Motor neuron (in vitro differentiated cells): ENCODE measurements around the gene ABLIM2. TPM values are rescaled to one million over a fixed set of nuclear protein-coding genes. Genes with fewer than 3 reads are reported as not detected.

Source experiments
- ATAC-seq, 8 experiments: fragments of 200-7000 bp; cut with Tn5 transposase; replicated peaks in 6 of 8; 2 replicates each; pipeline ENCODE4 v1.8.0; 2021; ENCODE audit warnings: mild to moderate bottlenecking in 8 of 8, moderate library complexity in 8 of 8
- H3K27ac ChIP-seq, 2 donors: fragments of 250-450 bp; sonication (Bioruptor Pico); 2 replicates each; pipeline ENCODE4 v1.9.0; 2021; ENCODE audit warnings: antibody characterized with exemption in 2 of 2, mild to moderate bottlenecking in 2 of 2, moderate library complexity in 1 of 2
- H3K4me1 ChIP-seq, 2 donors: fragments of 250-450 bp; sonication (Bioruptor Pico); replicated peaks in 1 of 2; 2 replicates each; pipeline ENCODE4 v1.6.1; 2021; ENCODE audit warnings: antibody characterized with exemption in 2 of 2, mild to moderate bottlenecking in 2 of 2, moderate library complexity in 1 of 2
- H3K4me3 ChIP-seq, 5 donors: fragments of 250-450 bp; sonication (Bioruptor Pico); 2 replicates each; pipeline ENCODE4 v1.9.0; 2021; ENCODE audit warnings: antibody characterized with exemption in 5 of 5, mild to moderate bottlenecking in 5 of 5, moderate library complexity in 4 of 5
- WGBS, 10 experiments: fragments of 450-650 bp; shearing (Covaris generic); methylation state at CpG; one replicate each; pipeline ENCODE4 v1.0.0; 2022; 5-methylcytosine and 5-hydroxymethylcytosine counted together
- in situ Hi-C, 9 experiments: fragments of 400-800 bp; cut with MboI; loops; one replicate each; pipeline ENCODE4 v1.15.0; 2021; ENCODE audit warnings: low sequenced_read_pairs in 9 of 9, low pct_unique_long_range_greater_than_20kb in 2 of 9; ENCODE audit not compliant: unreplicated experiment in 9 of 9
- total RNA-seq, 8 experiments: library from RNA; unstranded; fragments of 300-600 nt; gene quantifications; 2 replicates each; pipeline versions ENCODE4 v1.2.3 to v1.2.4, GENCODE V29; 2022

Gene ABLIM2
- total RNA-seq, 8 experiments from 2014 or later: 0.58 to 18.7 (median 6.5) TPM

DNA sequence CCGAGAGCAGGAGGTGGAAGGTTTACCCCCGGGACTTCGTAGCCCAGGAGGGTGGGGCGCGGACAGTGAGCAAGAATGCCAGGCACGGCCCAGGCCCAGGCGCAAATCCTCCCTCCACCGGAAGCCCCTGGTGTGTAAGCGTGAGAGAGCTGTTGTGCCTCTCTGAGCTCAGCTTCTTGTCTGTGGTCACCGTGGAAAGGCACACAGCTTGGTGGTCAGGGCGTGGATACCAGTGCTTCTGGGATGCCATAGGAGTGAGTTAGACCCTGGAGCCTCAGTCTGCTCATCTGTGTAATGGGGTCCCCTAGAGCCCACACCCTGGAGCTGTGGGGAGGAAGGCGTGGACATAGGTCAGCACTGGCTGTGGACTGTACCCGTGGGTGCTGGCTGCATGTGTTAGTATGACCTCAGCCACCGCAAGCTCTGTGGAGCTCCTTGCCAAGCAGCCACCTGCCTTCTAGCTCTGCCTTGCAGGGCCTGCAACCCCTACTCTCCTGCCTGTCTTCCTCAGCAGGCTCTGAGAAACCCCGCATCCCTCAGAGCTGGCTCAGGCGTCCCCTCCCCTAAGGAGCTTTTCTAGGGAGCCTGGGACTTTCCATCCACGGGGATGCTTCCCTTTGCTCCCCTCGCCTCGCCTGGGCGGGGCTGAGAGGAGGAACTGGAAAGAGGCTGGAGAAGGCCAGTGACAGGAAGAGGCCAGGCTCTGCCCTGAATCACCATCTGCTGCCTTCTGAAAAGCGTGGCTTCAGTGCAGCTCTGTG, 190.9 kb downstream of the ABLIM2 start:
- peaks cover 13 to 37% of the 10 kb centered on the region in 2 donors for H3K4me1 ChIP-seq
- no peak overlapping the region for H3K4me3 ChIP-seq
- peak in 6 of 8 experiments; percentile 28 to 72 (median 46) for ATAC-seq
- no peak overlapping the region for H3K27ac ChIP-seq
- WGBS, 10 experiments: 25 to 100% (median 76%) methylated on average over 2 to 11 of the region's 21 CpGs; no CpG with 5 or more reads in 3 of the 10 experiments
- in situ Hi-C loops: no loop called here

DNA sequence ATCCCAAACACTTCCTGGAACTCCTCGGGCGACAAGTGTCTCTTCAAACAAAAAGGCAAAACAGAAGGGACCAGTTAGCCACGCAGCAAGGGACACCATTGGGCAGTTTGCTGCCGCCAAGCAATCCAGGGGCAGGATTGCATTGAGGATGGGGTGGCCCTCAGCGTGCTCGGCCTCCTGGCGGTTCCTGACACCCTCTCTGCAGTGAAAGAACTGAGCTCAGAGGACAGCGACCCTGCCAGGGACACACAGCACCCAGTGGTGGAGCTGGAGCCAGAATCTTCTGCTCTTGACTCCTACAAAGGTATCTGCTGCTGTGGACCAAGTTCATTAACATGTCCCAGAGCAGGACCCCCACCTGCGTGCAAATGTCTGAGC, 191.6 kb downstream of the ABLIM2 start:
- 60 to 88% (median 69%) methylated on average over 1 to 9 of the region's 9 CpGs; no CpG with 5 or more reads in 4 of the 10 experiments for WGBS, 10 experiments
- Histone ChIP-seq H3K4me3 (no peak overlapping the region), H3K27ac (no peak overlapping the region), H3K4me1 (peaks cover 13 to 39% of the 10 kb centered on the region in 2 donors)
- ATAC-seq: no peak
- in situ Hi-C loops: no loop called here

DNA sequence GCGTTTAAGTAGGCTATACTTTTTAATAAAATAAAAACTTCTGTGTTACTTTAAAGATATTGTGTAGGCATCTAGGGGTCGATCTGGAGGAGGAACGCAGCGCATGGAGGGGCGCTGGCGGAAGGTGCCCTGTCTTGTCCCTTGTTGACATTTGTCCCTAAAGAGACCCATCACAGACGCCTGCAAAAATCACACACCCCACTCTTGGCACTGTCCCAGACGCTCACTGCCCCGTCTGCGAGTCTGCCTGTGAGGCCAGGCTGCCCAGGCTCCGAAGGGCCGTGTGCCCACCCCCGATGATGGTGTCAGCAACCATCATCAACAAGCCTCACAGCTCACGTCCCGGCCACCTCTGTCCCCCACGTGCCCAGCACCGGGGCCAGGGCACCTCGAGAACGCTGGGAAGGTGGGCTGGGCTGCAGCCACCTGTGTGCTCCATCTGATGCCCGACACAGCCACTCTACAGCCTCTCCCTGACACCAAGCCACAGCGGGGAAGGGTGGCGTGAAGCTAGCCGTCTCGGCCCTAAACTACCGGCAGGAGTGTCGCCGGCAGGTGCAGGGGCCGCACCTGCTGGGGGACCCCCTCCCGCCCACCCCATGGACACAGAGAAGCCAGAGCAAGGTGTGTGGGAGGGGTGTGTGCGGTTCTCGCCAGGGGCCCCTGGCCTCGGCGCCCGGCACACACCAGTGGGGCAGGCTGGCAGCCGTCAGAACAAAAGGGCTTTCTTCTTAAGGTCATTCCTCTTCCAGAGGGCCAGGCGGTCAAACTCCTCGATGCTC, 192.1 kb downstream of the ABLIM2 start:
- ATAC-seq: no peak
- Histone ChIP-seq H3K4me3 (no peak overlapping the region), H3K4me1 (peaks cover 14 to 43% of the 10 kb centered on the region in 2 donors), H3K27ac (no peak overlapping the region)
- in situ Hi-C loops: no loop called here
- 43 to 100% (median 92%) methylated on average over 1 to 7 of the region's 37 CpGs; no CpG with 5 or more reads in 3 of the 10 experiments for WGBS, 10 experiments

DNA sequence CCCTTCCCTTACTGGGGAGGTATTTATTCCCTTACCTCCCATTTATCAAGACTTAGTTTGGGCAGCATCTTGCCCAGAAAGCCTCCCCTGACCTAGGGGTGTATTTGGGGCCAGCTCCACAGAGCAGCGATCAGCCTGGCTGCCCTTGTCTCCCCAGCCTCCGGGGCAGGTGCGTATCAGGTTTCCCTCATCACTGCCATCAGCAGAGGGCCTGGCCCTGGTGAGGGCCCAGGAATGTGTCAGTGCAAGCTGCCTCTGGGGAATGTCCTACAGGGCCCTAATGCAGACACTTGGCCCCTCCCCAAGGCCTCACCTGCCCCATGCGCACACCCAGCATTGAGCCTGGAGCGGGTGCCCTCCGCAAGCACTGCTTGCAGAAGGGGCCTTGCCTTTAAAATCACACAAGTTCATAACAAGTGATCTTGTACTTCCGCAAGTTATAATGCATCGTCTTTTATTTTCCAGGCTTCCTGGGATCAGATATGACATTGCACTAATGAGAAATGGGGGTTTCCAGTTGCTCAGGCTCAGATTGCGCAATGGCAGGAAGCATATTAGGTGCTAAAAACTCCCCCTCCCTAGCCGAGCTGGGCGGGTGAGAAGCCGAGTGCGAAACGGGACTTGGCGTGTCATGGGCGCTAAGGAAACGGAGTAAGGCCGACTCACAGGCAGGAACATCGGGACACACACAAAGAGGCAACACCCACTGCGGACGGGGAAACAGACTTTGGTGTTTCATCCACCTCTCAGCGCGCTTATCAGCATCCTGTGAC, 193.5 kb downstream of the ABLIM2 start:
- in situ Hi-C loops: no loop called here
- WGBS, 10 experiments: 0 to 100% (median 86%) methylated on average over 2 to 17 of the region's 23 CpGs; no CpG with 5 or more reads in 2 of the 10 experiments
- Histone ChIP-seq H3K4me1 (peaks cover 22 to 44% of the 10 kb centered on the region in 2 donors), H3K27ac (no peak overlapping the region), H3K4me3 (no peak overlapping the region)
- ATAC-seq: peak in 1 of 8 experiments; percentile 4

DNA sequence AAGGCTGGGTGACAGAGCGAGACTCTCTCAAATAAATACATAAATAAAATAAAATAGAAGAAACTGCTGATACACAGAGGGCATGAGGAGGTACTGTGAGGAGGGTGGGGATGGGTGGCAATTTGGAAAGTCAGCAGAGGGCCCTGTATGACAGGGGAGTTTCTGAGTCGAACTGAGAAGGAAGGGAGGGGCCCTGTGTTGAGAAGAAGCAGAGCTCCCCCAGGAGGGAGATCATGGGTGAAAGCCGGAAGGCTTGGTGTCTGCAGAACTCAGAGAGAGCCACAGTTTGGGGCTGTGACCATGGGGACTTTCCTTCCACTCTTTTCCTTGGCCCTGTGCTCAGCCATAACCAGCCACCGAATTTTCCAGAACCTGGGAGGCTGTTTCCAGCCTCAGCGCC, 194.2 kb downstream of the ABLIM2 start:
- Histone ChIP-seq H3K27ac (no peak overlapping the region), H3K4me1 (peaks cover 21 to 39% of the 10 kb centered on the region in 2 donors), H3K4me3 (no peak overlapping the region)
- in situ Hi-C loops: no loop called here
- WGBS, 10 experiments: 70 to 100% (median 88%) methylated on average over 1 to 4 of the region's 5 CpGs; no CpG with 5 or more reads in 1 of the 10 experiments
- ATAC-seq: no peak

DNA sequence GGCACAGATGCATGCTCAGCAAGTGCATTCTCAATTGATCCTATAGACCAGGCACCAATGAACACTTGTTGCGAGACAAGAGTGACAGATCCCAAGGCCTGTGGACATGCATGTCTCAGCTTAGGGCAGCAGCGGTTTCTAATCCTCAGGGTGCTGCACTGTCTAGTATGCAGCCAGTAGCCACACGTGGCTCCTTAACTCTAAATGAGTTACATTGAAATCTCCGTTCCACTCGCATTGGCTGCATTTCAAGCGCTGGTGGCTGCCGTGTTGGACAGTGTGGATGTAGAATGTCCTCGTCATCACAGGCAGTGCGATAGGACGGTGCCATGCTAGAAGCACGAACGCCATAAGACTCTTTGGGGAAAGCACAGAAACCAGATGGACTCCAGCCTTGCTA, 194.9 kb downstream of the ABLIM2 start:
- Histone ChIP-seq H3K27ac (no peak overlapping the region), H3K4me3 (no peak overlapping the region), H3K4me1 (peaks cover 25 to 41% of the 10 kb centered on the region in 2 donors)
- in situ Hi-C loops: no loop called here
- WGBS, 10 experiments: 90 to 100% (median 94%) methylated on average over 2 to 11 of the region's 12 CpGs; no CpG with 5 or more reads in 4 of the 10 experiments
- ATAC-seq: no peak

DNA sequence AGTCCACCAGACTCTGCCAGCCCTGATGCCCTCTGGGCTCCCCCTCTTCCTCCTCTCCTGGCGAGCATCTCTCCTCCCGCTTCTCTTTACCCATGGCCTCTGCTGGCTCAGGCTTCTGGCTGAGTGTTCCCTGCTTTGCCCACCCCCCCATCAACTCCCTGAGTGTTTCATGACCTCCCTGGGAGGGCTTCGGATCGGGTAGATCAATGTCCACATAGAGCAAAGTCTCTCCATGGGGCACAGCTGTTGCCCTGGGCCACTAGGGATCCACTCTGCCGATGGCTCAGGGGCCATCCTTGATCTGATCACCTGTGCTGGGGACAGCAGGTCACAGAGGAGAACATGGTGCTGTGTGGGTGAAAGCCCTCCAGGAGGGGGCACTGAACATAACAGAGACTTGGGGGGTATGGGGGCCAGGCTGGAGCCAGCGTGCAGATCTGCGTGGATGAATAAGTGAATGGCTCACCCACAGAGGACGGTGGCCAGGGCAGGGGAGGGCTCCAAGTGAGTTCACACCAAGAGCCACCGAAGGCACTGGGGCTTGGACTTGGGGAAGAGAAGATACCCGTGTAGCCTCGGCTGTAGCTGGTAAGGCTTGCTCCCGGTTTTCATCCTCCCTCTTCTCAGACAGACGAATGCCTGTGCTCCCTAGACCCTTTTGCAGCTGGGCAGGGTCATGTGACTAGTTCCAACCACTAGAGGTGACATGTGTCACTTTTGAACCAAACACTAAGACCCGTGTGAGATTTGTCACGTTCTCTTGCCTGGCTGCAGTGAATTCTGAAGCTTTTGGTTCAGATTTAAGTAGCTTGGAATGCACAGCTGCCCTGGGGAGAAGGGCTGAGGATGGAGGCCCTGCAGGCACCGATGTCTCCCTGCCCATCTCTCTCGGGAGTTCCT, 195.8 kb downstream of the ABLIM2 start:
- H3K27ac ChIP-seq: no peak overlapping the region
- in situ Hi-C loops: no loop called here
- WGBS, 10 experiments: 80 to 100% (median 90%) methylated on average over 1 to 8 of the region's 17 CpGs; no CpG with 5 or more reads in 6 of the 10 experiments
- H3K4me1 ChIP-seq: peaks cover 23 to 37% of the 10 kb centered on the region in 2 donors
- no peak for ATAC-seq
- no peak overlapping the region for H3K4me3 ChIP-seq

DNA sequence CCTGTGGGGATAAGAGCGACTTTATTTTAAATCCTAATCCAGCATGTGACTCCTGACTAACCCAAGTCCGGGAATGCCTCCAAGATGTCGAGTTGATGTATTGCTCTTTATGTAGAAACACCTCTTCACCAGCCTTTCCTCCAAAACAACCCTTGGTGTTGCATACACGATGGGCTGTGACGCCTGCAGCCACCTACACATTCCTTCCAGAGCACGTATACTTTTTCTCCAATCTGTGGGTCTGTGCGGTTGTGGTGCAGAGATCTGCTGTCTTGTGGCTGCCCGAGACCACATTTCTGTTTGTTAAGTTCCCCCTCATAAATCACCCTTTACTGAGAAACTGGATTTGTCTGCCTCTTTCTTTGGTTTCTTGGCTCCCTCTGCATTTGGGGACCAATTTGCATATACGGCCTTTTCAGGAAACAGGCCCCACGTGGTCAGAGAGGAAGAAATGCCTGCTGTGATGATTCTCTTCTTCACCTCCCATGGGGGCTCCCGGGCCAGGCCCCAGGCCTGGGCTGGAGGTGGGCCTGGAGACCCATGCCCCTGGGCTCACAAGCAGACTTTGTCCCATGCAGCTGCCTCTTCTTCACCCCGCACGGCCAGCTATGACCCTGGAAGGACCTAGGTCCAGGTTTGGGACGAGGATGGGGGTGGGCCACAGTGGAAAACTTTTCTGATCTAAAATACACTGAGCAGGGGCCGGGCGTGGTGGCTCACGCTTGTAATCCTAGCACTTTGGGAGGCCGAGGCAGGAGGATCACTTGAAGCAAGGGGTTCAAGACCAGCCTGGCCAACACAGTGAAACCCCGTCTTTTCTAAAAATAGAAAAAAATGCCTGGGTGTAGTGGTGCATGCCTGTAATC, 197.6 kb downstream of the ABLIM2 start:
- peak overlapping the region; percentile 19 to 69 for H3K27ac ChIP-seq
- H3K4me1 ChIP-seq: peaks cover 23 to 33% of the 10 kb centered on the region in 2 donors
- no peak overlapping the region for H3K4me3 ChIP-seq
- in situ Hi-C loops: no loop called here
- 17 to 100% (median 33%) methylated on average over 1 to 19 of the region's 19 CpGs; no CpG with 5 or more reads in 1 of the 10 experiments for WGBS, 10 experiments
- ATAC-seq: peak; percentile 72 to 87 (median 86)

DNA sequence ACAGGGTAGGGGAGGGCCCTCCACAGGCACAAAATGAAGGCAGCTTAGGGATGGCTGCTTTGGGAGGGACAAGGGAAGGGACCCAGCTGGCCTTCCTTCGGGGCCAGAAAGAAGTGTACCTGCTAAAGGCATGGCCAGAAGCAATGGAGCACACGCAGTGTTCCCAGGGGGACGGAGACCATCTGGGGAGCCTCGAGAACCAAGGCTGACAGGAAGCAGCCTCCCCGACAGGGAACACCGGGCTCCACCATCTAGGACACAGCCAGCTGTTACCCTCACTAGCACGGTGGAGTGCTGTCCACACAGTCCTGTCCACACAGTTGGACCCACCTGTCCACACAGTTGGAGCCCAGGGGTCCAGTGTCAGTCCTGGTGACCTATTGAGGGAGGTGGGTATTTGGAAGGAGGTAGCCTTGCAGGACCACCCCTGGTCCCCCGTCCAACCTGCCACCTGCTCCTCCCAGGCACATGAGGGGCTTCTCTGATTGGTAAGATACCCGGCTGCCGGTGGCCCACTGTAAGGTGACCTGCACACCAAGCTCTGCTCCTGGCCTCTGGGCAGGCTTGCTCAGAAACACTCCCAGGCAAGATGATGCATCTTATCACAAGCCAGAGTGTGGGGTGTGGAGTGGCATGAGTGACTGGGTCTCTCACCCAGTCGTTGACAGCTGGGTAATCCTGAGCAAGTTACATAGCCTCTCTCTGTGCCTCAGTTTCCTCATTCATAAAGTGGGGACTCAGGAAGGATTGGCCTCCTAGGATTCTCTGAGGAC, 198.4 kb downstream of the ABLIM2 start:
- H3K4me3 ChIP-seq: no peak overlapping the region
- H3K27ac ChIP-seq: peak overlapping the region in 1 of 2 donors; percentile 7
- peak; percentile 26 to 78 (median 58) for ATAC-seq
- in situ Hi-C loops: no loop called here
- WGBS, 10 experiments: 0 to 100% (median 86%) methylated on average over 1 to 3 of the region's 11 CpGs; no CpG with 5 or more reads in 3 of the 10 experiments
- H3K4me1 ChIP-seq: peaks cover 23 to 33% of the 10 kb centered on the region in 2 donors

DNA sequence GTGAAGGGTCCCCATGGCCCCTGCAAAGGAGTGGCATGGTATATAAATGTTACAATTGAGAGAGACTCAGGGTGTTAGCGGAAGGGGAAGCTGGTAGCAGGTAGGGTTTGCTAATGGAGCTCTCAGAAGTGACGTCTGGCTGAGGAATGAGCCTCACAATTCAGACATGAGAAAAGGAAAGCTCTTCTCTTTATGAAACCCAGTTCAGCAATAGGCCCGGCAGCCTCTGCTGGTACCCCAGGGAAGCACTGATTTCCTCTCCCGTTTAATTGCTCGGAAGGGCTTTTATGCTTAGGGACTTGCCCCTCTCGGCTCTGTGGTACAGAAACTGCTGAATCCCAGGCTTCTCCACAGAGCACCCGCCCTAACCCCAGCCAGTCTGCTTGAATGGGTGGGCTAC, 199.5 kb downstream of the ABLIM2 start:
- in situ Hi-C loops: no loop called here
- Histone ChIP-seq H3K27ac (no peak overlapping the region), H3K4me1 (peaks cover 23 to 33% of the 10 kb centered on the region in 2 donors), H3K4me3 (no peak overlapping the region)
- ATAC-seq: no peak
- 75 to 100% (median 95%) methylated on average over 1 to 5 of the region's 7 CpGs; no CpG with 5 or more reads in 4 of the 10 experiments for WGBS, 10 experiments
